Neutrophil (primary cell): Measurements from ENCODE around the gene SIN3B.
"Not testable (repeated sequence)": the region's sequence is repeated elsewhere in the genome, so short reads cannot be mapped to it uniquely, and the experiment has no call there.

Experiments used
- H3K27ac ChIP-seq: fragments of 200-600 bp; sonication (generic); 2 replicates; pipeline ENCODE4 v1.5.1; 2016; ENCODE audit warnings: mild to moderate bottlenecking, moderate library complexity
- H3K27me3 ChIP-seq: fragments of 200-600 bp; sonication (generic); 2 replicates; pipeline ENCODE4 v1.6.0; 2016; ENCODE audit warnings: mild to moderate bottlenecking
- H3K36me3 ChIP-seq: fragments of 200-600 bp; sonication (generic); 2 replicates; pipeline ENCODE4 v1.5.1; 2017
- H3K4me1 ChIP-seq, 2 experiments: fragments of 200-600 bp in 1 of 2; sonication (generic) in 1 of 2; 1 replicate in 1 of 2; 2 replicates in 1 of 2; pipeline versions ENCODE4 v1.5.1 to v1.6.1; 2013 to 2016; ENCODE audit warnings: low read depth in 1 of 2, low read length in 1 of 2, mild to moderate bottlenecking in 1 of 2, moderate library complexity in 1 of 2; ENCODE audit not compliant: control insufficient read depth in 1 of 2, insufficient read depth in 1 of 2
- H3K4me3 ChIP-seq, 2 experiments: fragments of 200-600 bp in 1 of 2; sonication (generic) in 1 of 2; 1 replicate in 1 of 2; 2 replicates in 1 of 2; pipeline ENCODE4 v1.5.1; 2013 to 2016; ENCODE audit warnings: low read depth in 1 of 2, low read length in 1 of 2, mild to moderate bottlenecking in 1 of 2, moderate library complexity in 1 of 2
- H3K9me3 ChIP-seq: fragments of 200-600 bp; sonication (generic); 2 replicates; pipeline ENCODE4 v1.5.1; 2016
- TF ChIP-seq, protein P1 (sequence below): fragments of 200-600 bp; sonication (generic); IDR thresholded peaks from 2 replicates; pipeline ENCODE4 v1.5.1; 2016; ENCODE audit warnings: antibody characterized with exemption

The SIN3B gene

DNA sequence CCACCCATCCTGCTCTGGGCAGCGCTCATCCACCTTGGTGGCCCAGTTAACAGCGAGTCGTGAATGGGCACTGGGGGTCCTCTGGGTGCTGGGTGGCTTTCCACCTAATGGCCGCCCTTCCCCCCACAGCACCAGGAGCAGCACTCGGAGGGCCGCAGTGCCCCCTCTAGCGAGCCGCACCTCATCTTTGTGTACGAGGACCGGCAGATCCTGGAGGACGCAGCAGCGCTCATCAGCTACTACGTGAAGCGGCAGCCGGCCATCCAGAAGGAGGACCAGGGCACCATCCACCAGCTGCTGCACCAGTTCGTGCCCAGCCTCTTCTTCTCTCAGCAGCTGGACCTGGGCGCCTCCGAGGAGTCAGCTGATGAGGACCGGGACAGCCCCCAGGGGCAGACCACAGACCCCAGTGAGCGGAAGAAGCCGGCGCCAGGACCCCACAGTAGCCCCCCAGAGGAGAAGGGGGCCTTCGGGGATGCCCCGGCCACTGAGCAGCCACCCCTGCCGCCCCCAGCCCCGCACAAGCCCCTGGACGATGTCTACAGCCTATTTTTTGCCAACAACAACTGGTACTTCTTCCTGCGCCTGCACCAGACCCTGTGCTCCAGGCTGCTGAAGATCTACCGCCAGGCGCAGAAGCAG, 40.3 kb downstream of the SIN3B start:
- Histone ChIP-seq H3K4me3 (no peak overlapping the region), H3K9me3 (no peaks in the 10 kb centered on the region), H3K27ac (no peak overlapping the region), H3K36me3 (peaks cover 96% of the 10 kb centered on the region), H3K4me1 (no peaks in the 10 kb centered on the region), H3K27me3 (no peaks in the 10 kb centered on the region)
- TF ChIP-seq, protein P1, sequence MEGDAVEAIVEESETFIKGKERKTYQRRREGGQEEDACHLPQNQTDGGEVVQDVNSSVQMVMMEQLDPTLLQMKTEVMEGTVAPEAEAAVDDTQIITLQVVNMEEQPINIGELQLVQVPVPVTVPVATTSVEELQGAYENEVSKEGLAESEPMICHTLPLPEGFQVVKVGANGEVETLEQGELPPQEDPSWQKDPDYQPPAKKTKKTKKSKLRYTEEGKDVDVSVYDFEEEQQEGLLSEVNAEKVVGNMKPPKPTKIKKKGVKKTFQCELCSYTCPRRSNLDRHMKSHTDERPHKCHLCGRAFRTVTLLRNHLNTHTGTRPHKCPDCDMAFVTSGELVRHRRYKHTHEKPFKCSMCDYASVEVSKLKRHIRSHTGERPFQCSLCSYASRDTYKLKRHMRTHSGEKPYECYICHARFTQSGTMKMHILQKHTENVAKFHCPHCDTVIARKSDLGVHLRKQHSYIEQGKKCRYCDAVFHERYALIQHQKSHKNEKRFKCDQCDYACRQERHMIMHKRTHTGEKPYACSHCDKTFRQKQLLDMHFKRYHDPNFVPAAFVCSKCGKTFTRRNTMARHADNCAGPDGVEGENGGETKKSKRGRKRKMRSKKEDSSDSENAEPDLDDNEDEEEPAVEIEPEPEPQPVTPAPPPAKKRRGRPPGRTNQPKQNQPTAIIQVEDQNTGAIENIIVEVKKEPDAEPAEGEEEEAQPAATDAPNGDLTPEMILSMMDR, result no peak

DNA sequence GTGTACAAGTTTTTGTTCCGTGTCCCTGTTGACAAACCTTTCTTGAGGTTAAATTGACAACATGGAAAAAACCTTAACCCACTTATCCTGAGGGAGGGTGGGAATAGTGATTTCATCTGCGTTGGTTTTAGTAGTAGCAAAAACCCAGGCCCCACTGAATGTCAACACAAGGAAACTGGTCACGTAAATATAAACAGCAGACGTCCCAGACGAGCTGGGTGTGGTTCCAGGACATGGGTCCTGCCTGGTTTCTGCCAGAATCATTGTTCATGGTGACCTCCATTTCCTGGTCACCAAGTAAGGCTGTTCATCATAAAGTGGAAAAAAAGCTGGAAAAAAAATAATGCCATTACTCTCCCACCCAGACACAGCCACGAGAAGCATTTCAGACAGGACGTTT, 42.7 kb downstream of the SIN3B start:
- Histone ChIP-seq H3K4me1 (no peaks in the 10 kb centered on the region), H3K36me3 (peaks cover 84% of the 10 kb centered on the region), H3K27me3 (no peaks in the 10 kb centered on the region), H3K4me3 (no peak overlapping the region), H3K27ac (no peak overlapping the region), H3K9me3 (no peaks in the 10 kb centered on the region)
- TF ChIP-seq, protein P1, result no peak

DNA sequence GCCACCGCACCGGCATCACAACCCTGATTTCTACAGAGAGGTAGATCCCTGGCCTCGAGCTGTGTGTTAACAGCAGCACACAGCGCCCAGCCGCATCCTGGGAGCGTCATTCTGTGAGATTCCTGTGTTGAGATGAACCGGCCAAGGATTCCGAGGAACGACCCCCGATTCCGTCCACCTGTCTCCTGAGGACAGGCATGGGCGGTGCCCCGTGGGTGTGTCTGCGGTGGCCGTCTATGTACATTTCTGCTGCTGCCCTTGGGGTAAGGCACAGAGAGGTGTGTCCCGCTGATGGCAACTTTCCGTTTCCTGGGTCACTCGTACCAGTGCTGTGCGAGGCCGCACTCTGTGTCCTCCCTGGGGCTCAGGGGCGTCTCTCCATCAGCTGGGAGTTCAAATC, 43.5 kb downstream of the SIN3B start:
- TF ChIP-seq, protein P1, result no peak
- Histone ChIP-seq H3K27ac (no peak overlapping the region), H3K27me3 (no peaks in the 10 kb centered on the region), H3K36me3 (peaks cover 84% of the 10 kb centered on the region), H3K4me1 (no peaks in the 10 kb centered on the region), H3K9me3 (no peaks in the 10 kb centered on the region), H3K4me3 (no peak overlapping the region)

DNA sequence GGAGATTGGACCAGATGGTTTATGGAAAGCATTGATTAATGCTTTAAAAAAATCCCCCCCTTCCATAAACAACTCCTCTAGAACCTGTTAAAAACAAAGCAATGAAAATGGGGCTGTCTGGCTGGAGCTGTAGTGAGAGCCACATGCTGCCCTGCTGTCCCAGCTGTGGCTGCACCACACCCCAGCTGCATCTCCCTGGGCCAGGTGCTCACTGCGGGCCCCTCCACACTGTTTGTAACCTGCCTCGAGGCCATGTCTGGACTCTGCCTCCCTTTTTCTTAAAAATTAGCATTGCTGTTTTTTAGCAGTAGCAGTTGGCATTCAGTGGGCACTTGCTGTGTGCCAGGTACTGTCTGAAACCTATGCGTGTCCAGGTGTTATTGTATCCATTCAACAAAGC, 44.4 kb downstream of the SIN3B start:
- H3K36me3 ChIP-seq, result peaks cover 84% of the 10 kb centered on the region
- no peak overlapping the region for H3K27ac ChIP-seq

DNA sequence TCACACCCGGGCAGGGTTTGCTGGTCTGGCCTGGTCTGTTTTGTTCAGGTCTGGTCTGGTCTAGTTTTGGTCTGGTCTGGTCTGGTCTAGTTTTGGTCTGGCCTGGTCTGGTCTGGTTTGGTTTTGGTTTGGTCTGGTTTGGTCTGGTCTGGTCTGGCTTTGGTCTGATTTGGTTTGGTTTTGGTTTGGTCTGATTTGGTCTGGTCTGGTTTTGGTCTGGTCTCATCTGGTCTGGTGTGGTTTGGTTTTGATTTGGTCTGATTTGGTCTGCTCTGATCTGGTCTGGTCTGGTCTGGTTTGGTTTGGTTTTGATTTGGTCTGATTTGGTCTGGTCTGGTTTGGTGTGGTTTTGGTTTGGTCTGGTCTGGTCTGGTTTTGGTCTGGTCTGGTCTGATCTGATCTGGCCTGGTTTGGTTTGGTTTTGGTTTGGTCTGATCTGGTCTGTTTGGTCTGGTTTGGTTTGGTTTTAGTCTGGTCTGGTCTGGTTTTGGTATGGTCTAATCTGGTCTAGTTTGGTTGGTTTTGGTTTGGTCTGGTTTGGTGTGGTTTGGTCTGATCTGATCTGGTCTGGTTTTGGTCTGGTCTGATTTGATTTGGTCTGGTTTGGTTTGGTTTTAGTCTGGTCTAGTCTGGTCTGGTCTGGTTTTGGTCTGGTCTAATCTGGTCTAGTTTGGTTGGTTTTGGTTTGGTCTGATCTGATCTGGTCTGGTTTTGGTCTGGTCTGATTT, 45.2 kb downstream of the SIN3B start:
- Histone ChIP-seq H3K27ac (no peak overlapping the region), H3K27me3 (no peaks in the 10 kb centered on the region), H3K4me1 (no peaks in the 10 kb centered on the region), H3K9me3 (no peaks in the 10 kb centered on the region), H3K4me3 (no peak overlapping the region), H3K36me3 (peaks cover 84% of the 10 kb centered on the region)
- TF ChIP-seq, protein P1, result no peak

More for the DNA sequence above, 44.4 kb downstream of the SIN3B start:
- Histone ChIP-seq H3K27me3 (no peaks in the 10 kb centered on the region), H3K4me3 (no peak overlapping the region), H3K9me3 (no peaks in the 10 kb centered on the region), H3K4me1 (no peaks in the 10 kb centered on the region)
- TF ChIP-seq, protein P1, result no peak

DNA sequence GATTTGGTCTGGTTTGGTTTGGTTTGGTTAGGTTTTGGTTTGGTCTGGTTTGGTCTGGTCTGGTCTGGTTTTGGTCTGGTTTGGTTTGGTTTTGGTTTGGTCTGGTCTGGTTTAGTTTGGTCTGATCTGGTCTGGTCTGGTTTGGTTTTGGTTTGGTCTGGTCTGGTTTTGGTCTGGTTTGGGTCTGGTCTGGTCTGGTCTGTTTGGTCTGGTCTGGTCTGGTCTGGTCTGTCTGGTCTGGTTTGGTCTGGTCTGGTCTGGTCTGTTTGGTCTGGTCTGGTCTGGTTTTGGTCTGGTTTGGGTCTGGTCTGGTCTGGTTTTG, 45.7 kb downstream of the SIN3B start:
- not testable (repeated sequence) for H3K4me1 ChIP-seq, H3K4me3 ChIP-seq, H3K9me3 ChIP-seq, H3K27me3 ChIP-seq, H3K27ac ChIP-seq
- H3K36me3 ChIP-seq, result peaks cover 84% of the 10 kb centered on the region
